Measurements from ENCODE around the gene ZNF18.
"Not testable (repeated sequence)": the region's sequence is repeated elsewhere in the genome, so short reads cannot be mapped to it uniquely, and the experiment has no call there.

The ZNF18 gene

DNA sequence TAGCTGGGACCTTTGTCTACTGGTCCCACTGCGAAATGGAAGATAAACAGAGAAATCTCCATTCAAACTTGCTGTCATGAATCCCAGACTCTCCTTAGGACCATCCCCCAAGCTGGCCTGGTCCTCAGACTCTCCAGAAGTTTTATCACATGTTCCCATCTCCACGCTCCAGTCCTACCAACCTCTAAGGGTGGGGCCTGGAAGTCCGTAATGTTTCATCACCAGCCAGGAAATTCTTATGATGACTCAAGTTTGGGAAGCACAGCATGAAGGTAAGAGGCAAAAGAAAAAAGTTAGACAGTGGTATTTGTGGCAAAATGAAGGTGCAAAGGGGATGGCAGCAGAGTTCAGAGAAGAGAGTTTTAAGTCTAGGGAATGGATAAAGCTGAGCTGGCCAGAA lies 52.7 kb downstream of the ZNF18 start:
- no peaks in the 10 kb centered on the region for H3K79me2 ChIP-seq (ENCODE audit: control insufficient read depth, insufficient read depth, low read length)
- H3K79me1 ChIP-seq (ENCODE audit: low read length): no peaks in the 10 kb centered on the region
- H4K8ac ChIP-seq (ENCODE audit: low read depth, low read length): no peak overlapping the region
- H3K27me3 ChIP-seq (ENCODE audit: insufficient read depth, low read length, poor library complexity): no peaks in the 10 kb centered on the region
- no peak overlapping the region for H3K18ac ChIP-seq (ENCODE audit: low read length)
- H3K27ac ChIP-seq (ENCODE audit: low read depth, low read length): no peak overlapping the region
- no peak overlapping the region for H3K4me2 ChIP-seq (ENCODE audit: low read length)
- H3K36me3 ChIP-seq (ENCODE audit: control insufficient read depth, insufficient read depth, low read length): no peaks in the 10 kb centered on the region
- H3K56ac ChIP-seq (ENCODE audit: low read length): no peak overlapping the region
- WGBS (ENCODE audit: extremely low coverage, insufficient coverage, low lambda C conversion rate): no CpG with 5 or more reads among the region's 3 CpGs
- H3K4ac ChIP-seq (ENCODE audit: low read depth, low read length): no peak overlapping the region
- no peak overlapping the region for H3K23ac ChIP-seq (ENCODE audit: low read length)
- H2BK120ac ChIP-seq (ENCODE audit: low read depth, low read length): no peak overlapping the region
- H2AK5ac ChIP-seq (ENCODE audit: low read length): no peak overlapping the region
- DNase-seq: no peak
- H4K5ac ChIP-seq (ENCODE audit: low read length): no peak overlapping the region
- no peak overlapping the region for H3K9ac ChIP-seq (ENCODE audit: low read length)
- H3K4me1 ChIP-seq (ENCODE audit: control insufficient read depth, low read depth, low read length): no peaks in the 10 kb centered on the region
- H2BK5ac ChIP-seq (ENCODE audit: low read length): no peak overlapping the region
- no peak overlapping the region for H3K4me3 ChIP-seq (ENCODE audit: low read length)
- H2BK15ac ChIP-seq (replicated peaks; ENCODE audit: low read depth): no peak overlapping the region

DNA sequence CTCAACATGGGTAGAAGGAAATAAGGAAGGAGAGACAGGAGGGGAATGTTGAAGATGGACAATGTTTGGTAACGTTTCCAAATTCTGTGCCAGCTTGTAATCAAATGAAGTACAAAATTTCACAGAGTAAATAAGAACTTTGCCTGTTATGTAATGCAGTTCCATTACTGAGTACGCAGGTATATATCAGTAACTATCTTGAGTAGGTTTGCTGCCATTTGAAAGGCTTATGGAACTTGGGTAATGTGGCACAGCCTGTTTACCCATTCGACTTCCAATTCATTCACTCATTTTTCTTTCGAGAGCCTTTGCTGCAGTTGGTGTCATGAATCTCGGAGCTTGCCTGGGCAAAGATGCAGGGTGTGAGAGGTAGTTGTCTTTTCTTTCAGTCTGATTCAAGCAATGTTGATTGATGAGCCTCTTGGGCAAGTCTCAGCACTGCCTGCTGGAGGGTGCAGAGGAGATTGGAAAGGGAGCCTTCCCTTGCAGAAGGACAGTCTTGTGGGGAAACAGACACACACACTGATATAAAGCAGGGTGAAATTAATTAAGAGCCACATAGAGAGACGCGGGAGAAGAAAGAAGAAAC lies 53.4 kb downstream of the ZNF18 start:
- Histone ChIP-seq H3K4me2 (ENCODE audit: low read length) (no peak overlapping the region), H3K56ac (ENCODE audit: low read length) (no peak overlapping the region), H3K36me3 (ENCODE audit: control insufficient read depth, insufficient read depth, low read length) (no peaks in the 10 kb centered on the region), H2BK5ac (ENCODE audit: low read length) (no peak overlapping the region), H3K79me2 (ENCODE audit: control insufficient read depth, insufficient read depth, low read length) (no peaks in the 10 kb centered on the region), H3K27ac (ENCODE audit: low read depth, low read length) (no peak overlapping the region), H3K27me3 (ENCODE audit: insufficient read depth, low read length, poor library complexity) (no peaks in the 10 kb centered on the region), H3K4me1 (ENCODE audit: control insufficient read depth, low read depth, low read length) (no peaks in the 10 kb centered on the region), H2BK120ac (ENCODE audit: low read depth, low read length) (no peak overlapping the region), H2AK5ac (ENCODE audit: low read length) (no peak overlapping the region), H3K4me3 (ENCODE audit: low read length) (no peak overlapping the region), H3K18ac (ENCODE audit: low read length) (no peak overlapping the region), H3K9ac (ENCODE audit: low read length) (no peak overlapping the region), H4K5ac (ENCODE audit: low read length) (no peak overlapping the region), H4K8ac (ENCODE audit: low read depth, low read length) (no peak overlapping the region), H3K4ac (ENCODE audit: low read depth, low read length) (no peak overlapping the region), H2BK15ac (replicated peaks; ENCODE audit: low read depth) (no peak overlapping the region), H3K23ac (ENCODE audit: low read length) (no peak overlapping the region), H3K79me1 (ENCODE audit: low read length) (no peaks in the 10 kb centered on the region)
- WGBS (ENCODE audit: extremely low coverage, insufficient coverage, low lambda C conversion rate): no CpG with 5 or more reads among the region's 7 CpGs
- no peak for DNase-seq

- not testable (repeated sequence) for H3K4me2 ChIP-seq (ENCODE audit: low read length); H3K4ac ChIP-seq (ENCODE audit: low read depth, low read length); H3K79me2 ChIP-seq (ENCODE audit: control insufficient read depth, insufficient read depth, low read length); H3K4me1 ChIP-seq (ENCODE audit: control insufficient read depth, low read depth, low read length); H2BK5ac ChIP-seq (ENCODE audit: low read length); H4K8ac ChIP-seq (ENCODE audit: low read depth, low read length); H4K5ac ChIP-seq (ENCODE audit: low read length); H2AK5ac ChIP-seq (ENCODE audit: low read length); H3K56ac ChIP-seq (ENCODE audit: low read length); H3K36me3 ChIP-seq (ENCODE audit: control insufficient read depth, insufficient read depth, low read length); H3K23ac ChIP-seq (ENCODE audit: low read length); H3K27ac ChIP-seq (ENCODE audit: low read depth, low read length); H2BK120ac ChIP-seq (ENCODE audit: low read depth, low read length); H3K9ac ChIP-seq (ENCODE audit: low read length); H2BK15ac ChIP-seq (replicated peaks; ENCODE audit: low read depth); DNase-seq; H3K4me3 ChIP-seq (ENCODE audit: low read length); H3K18ac ChIP-seq (ENCODE audit: low read length); H3K27me3 ChIP-seq (ENCODE audit: insufficient read depth, low read length, poor library complexity); H3K79me1 ChIP-seq (ENCODE audit: low read length)
- WGBS (ENCODE audit: extremely low coverage, insufficient coverage, low lambda C conversion rate): no CpG with 5 or more reads among the region's 11 CpGs
These were observed 54.2 kb downstream of the ZNF18 start for GRCh38 chr17:11943086-11943485.

GRCh38 chr17:11940904-11941303 lies 56.4 kb downstream of the ZNF18 start:
- Histone ChIP-seq H4K8ac (ENCODE audit: low read depth, low read length) (no peak overlapping the region), H4K5ac (ENCODE audit: low read length) (no peak overlapping the region), H2BK5ac (ENCODE audit: low read length) (no peak overlapping the region), H3K79me2 (ENCODE audit: control insufficient read depth, insufficient read depth, low read length) (no peaks in the 10 kb centered on the region), H3K18ac (ENCODE audit: low read length) (no peak overlapping the region), H3K27me3 (ENCODE audit: insufficient read depth, low read length, poor library complexity) (no peaks in the 10 kb centered on the region), H2AK5ac (ENCODE audit: low read length) (no peak overlapping the region), H3K79me1 (ENCODE audit: low read length) (no peaks in the 10 kb centered on the region), H3K4ac (ENCODE audit: low read depth, low read length) (no peak overlapping the region), H3K4me3 (ENCODE audit: low read length) (no peak overlapping the region), H3K27ac (ENCODE audit: low read depth, low read length) (peak overlapping the region; percentile 23), H3K4me2 (ENCODE audit: low read length) (no peak overlapping the region), H3K4me1 (ENCODE audit: control insufficient read depth, low read depth, low read length) (no peaks in the 10 kb centered on the region), H2BK120ac (ENCODE audit: low read depth, low read length) (no peak overlapping the region), H3K36me3 (ENCODE audit: control insufficient read depth, insufficient read depth, low read length) (no peaks in the 10 kb centered on the region), H3K9ac (ENCODE audit: low read length) (no peak overlapping the region), H3K23ac (ENCODE audit: low read length) (no peak overlapping the region), H3K56ac (ENCODE audit: low read length) (peak overlapping the region; percentile 51), H2BK15ac (replicated peaks; ENCODE audit: low read depth) (no peak overlapping the region)
- no CpG with 5 or more reads among the region's 2 CpGs for WGBS (ENCODE audit: extremely low coverage, insufficient coverage, low lambda C conversion rate)
- peak; percentile 56 for DNase-seq

DNA sequence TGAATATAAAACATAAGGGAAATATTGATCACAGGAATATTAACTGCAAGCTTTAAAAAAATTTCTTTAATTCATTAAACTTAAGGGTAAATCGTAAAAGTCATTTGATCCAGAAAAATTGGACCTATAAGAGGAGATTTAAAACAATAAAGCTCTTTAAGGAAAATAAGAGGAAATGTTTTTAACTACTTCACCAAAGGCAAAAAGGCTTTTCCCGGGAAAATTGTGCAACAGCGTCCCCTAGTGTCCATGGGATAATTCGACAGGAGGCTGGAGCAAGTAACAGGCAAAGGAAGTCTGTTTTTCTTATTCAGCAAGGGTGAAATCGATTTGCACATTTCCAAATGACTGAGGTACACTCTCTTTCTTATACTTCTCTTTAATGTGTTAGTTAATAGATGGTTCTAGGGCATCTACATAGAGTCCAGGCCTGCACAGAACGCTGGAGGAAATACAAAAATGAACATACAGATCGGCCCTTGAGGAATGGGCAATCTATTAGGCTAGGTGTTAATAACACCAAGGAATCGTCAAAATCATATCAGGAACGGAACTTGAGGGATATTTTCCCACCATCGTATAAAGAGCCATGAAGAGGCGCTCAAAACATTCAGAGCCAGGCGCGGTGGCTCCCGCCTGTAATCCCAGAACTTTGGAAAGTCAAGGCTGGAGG lies 61.4 kb downstream of the ZNF18 start:
- Histone ChIP-seq H4K5ac (ENCODE audit: low read length) (no peak overlapping the region), H3K36me3 (ENCODE audit: control insufficient read depth, insufficient read depth, low read length) (no peaks in the 10 kb centered on the region), H3K4me2 (ENCODE audit: low read length) (no peak overlapping the region), H2BK15ac (replicated peaks; ENCODE audit: low read depth) (no peak overlapping the region), H3K27ac (ENCODE audit: low read depth, low read length) (no peak overlapping the region), H3K23ac (ENCODE audit: low read length) (no peak overlapping the region), H3K79me2 (ENCODE audit: control insufficient read depth, insufficient read depth, low read length) (no peaks in the 10 kb centered on the region), H3K4me1 (ENCODE audit: control insufficient read depth, low read depth, low read length) (no peaks in the 10 kb centered on the region), H3K18ac (ENCODE audit: low read length) (no peak overlapping the region), H3K27me3 (ENCODE audit: insufficient read depth, low read length, poor library complexity) (no peaks in the 10 kb centered on the region), H3K9ac (ENCODE audit: low read length) (no peak overlapping the region), H4K8ac (ENCODE audit: low read depth, low read length) (no peak overlapping the region), H2BK5ac (ENCODE audit: low read length) (no peak overlapping the region), H2AK5ac (ENCODE audit: low read length) (no peak overlapping the region), H2BK120ac (ENCODE audit: low read depth, low read length) (no peak overlapping the region), H3K4me3 (ENCODE audit: low read length) (no peak overlapping the region), H3K79me1 (ENCODE audit: low read length) (no peaks in the 10 kb centered on the region), H3K56ac (ENCODE audit: low read length) (no peak overlapping the region), H3K4ac (ENCODE audit: low read depth, low read length) (no peak overlapping the region)
- no CpG with 5 or more reads among the region's 14 CpGs for WGBS (ENCODE audit: extremely low coverage, insufficient coverage, low lambda C conversion rate)
- peak; percentile 75 for DNase-seq

Measured in mesendoderm (in vitro differentiated cells).